C4-2B (cell line): ENCODE results near the gene TBC1D22A.

Experiments used
- ZFX ChIP-seq: fragments of 450-650 bp; IDR thresholded peaks from 2 replicates; pipeline ENCODE4 v1.6.1; 2017
- TF ChIP-seq, protein P1 (sequence below): fragments of 450-650 bp; conservative IDR thresholded peaks from 2 replicates; pipeline ENCODE4 v1.5.1; 2017; ENCODE audit warnings: mild to moderate bottlenecking

DNA sequence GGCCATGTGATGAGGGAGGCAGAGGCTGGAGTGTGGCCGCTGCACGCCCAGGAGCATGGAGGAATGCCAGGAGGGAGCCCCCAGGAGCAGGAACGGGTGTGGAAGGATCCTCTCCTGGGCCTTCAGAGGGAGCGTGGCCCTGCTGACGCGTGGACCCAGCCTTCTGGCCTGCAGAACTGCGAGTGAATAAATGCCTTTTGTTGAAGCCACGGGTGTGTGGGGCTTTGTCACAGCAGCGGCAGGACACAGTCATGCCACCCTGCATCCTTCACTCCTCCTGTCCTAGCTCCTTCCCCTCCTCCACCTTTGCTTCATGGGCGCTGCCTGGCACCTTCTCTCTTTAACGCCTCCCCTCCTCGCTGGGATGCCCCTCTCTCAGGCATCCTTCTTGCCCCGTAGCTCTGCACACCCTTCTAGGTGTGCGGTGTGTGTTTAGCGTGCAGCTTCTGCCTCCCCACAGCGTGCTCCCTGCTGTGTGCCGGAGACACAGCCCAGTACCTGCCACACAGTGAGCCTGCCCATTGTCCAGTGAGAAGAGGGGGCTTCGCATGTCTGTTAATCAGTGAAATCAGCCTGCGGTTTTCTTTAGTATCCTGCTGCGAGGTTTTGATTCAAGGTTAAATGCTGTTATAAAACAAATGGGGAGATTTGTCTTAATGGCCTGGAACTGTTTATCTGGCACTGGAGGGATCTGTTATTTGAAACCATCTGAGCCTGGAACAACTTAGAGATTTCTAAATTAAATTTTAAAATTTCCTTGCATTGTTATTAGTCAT, 459.6 kb downstream of the TBC1D22A start:
- TF ChIP-seq, protein P1, sequence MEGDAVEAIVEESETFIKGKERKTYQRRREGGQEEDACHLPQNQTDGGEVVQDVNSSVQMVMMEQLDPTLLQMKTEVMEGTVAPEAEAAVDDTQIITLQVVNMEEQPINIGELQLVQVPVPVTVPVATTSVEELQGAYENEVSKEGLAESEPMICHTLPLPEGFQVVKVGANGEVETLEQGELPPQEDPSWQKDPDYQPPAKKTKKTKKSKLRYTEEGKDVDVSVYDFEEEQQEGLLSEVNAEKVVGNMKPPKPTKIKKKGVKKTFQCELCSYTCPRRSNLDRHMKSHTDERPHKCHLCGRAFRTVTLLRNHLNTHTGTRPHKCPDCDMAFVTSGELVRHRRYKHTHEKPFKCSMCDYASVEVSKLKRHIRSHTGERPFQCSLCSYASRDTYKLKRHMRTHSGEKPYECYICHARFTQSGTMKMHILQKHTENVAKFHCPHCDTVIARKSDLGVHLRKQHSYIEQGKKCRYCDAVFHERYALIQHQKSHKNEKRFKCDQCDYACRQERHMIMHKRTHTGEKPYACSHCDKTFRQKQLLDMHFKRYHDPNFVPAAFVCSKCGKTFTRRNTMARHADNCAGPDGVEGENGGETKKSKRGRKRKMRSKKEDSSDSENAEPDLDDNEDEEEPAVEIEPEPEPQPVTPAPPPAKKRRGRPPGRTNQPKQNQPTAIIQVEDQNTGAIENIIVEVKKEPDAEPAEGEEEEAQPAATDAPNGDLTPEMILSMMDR: no peak
- TF ChIP-seq ZFX: no peak
